ENCODE results near the gene TSC22D2. TPM values are rescaled to one million over a fixed set of nuclear protein-coding genes. Genes with fewer than 3 reads are reported as not detected.

Gene TSC22D2
- polyA plus RNA-seq, 1 donor from 2014 or later, result 15.3 TPM

- H3K9ac ChIP-seq (ENCODE audit: low read length), result no peak overlapping the region
- no peaks in the 10 kb centered on the region for H3K27me3 ChIP-seq (ENCODE audit: insufficient read depth, low read depth, low read length)
- H4K20me1 ChIP-seq (ENCODE audit: insufficient read depth), result no peaks in the 10 kb centered on the region
- H2AFZ ChIP-seq (ENCODE audit: low read depth, low read length), result no peak overlapping the region
- no peak overlapping the region for H3K4me3 ChIP-seq (ENCODE audit: low read length)
- no peak overlapping the region for H3K27ac ChIP-seq (ENCODE audit: low read length)
- no peak overlapping the region for H3K4me2 ChIP-seq (ENCODE audit: low read length)
- no peak for TF ChIP-seq REST (IDR thresholded peaks at IDR 0.05; ENCODE audit: borderline replicate concordance)
- TF ChIP-seq RAD21 (conservative IDR thresholded peaks at IDR 0.05), result no peak
- TF ChIP-seq SMC3 (conservative IDR thresholded peaks at IDR 0.05; ENCODE audit: poor library complexity), result no peak
- no peak for TF ChIP-seq CTCF (IDR thresholded peaks at IDR 0.05; ENCODE audit: poor library complexity, severe bottlenecking)
- TF ChIP-seq EP300 (conservative IDR thresholded peaks at IDR 0.05; ENCODE audit: poor library complexity, severe bottlenecking), result no peak
- no peak for TF ChIP-seq TAF1 (IDR thresholded peaks at IDR 0.05; ENCODE audit: low read depth)
- no peak for TF ChIP-seq MXI1 (conservative IDR thresholded peaks at IDR 0.05; ENCODE audit: poor library complexity, severe bottlenecking)
- no peak for TF ChIP-seq EZH2 (IDR thresholded peaks at IDR 0.05; ENCODE audit: borderline replicate concordance, insufficient read depth, low read length, poor library complexity, severe bottlenecking)
- TF ChIP-seq POLR2AphosphoS5 (IDR thresholded peaks at IDR 0.05), result no peak
- no peaks in the 10 kb centered on the region for H3F3A ChIP-seq (ENCODE audit: insufficient read depth, low read length, poor library complexity, severe bottlenecking)
- no peaks in the 10 kb centered on the region for H3K9me3 ChIP-seq (ENCODE audit: low read length)
- H3K79me2 ChIP-seq (replicated peaks; ENCODE audit: insufficient read depth, low read length), result no peaks in the 10 kb centered on the region
- no peaks in the 10 kb centered on the region for H3K9me2 ChIP-seq (ENCODE audit: insufficient read depth, low read length)
- H3K36me3 ChIP-seq (ENCODE audit: insufficient read depth, low read length), result no peaks in the 10 kb centered on the region
Observed at GRCh38 chr3:150508401-150508800, 100.3 kb downstream of the TSC22D2 start.

GRCh38 chr3:150509780-150510179 is 101.7 kb downstream of the TSC22D2 start:
- Histone ChIP-seq H3F3A (ENCODE audit: insufficient read depth, low read length, poor library complexity, severe bottlenecking) (no peaks in the 10 kb centered on the region), H3K9ac (ENCODE audit: low read length) (no peak overlapping the region), H4K20me1 (ENCODE audit: insufficient read depth) (no peaks in the 10 kb centered on the region), H3K4me3 (ENCODE audit: low read length) (no peak overlapping the region), H2AFZ (ENCODE audit: low read depth, low read length) (no peak overlapping the region), H3K9me3 (ENCODE audit: low read length) (no peaks in the 10 kb centered on the region), H3K27ac (ENCODE audit: low read length) (no peak overlapping the region), H3K4me2 (ENCODE audit: low read length) (no peak overlapping the region), H3K27me3 (ENCODE audit: insufficient read depth, low read depth, low read length) (no peaks in the 10 kb centered on the region), H3K79me2 (replicated peaks; ENCODE audit: insufficient read depth, low read length) (no peaks in the 10 kb centered on the region), H3K9me2 (ENCODE audit: insufficient read depth, low read length) (no peaks in the 10 kb centered on the region), H3K36me3 (ENCODE audit: insufficient read depth, low read length) (no peaks in the 10 kb centered on the region)
- TF ChIP-seq RAD21 (conservative IDR thresholded peaks at IDR 0.05) (no peak), CTCF (IDR thresholded peaks at IDR 0.05; ENCODE audit: poor library complexity, severe bottlenecking) (no peak), MXI1 (conservative IDR thresholded peaks at IDR 0.05; ENCODE audit: poor library complexity, severe bottlenecking) (no peak), TAF1 (IDR thresholded peaks at IDR 0.05; ENCODE audit: low read depth) (no peak), REST (IDR thresholded peaks at IDR 0.05; ENCODE audit: borderline replicate concordance) (no peak), SMC3 (conservative IDR thresholded peaks at IDR 0.05; ENCODE audit: poor library complexity) (no peak), EZH2 (IDR thresholded peaks at IDR 0.05; ENCODE audit: borderline replicate concordance, insufficient read depth, low read length, poor library complexity, severe bottlenecking) (no peak), POLR2AphosphoS5 (IDR thresholded peaks at IDR 0.05) (no peak)
